ENCODE results near the gene PTOV1. TPM values are rescaled to one million over a fixed set of nuclear protein-coding genes. Genes with fewer than 3 reads are reported as not detected.
A peak's percentile ranks its signal among the peaks of the same experiment; 100 is the strongest.

The PTOV1 gene
- total and polyA plus RNA-seq, 10 of the 15 experiments (the other 5 are each of a cell fraction or from before 2014, with no cell fraction given) = 3.2 to 83.5 (median 22.3) TPM

DNA sequence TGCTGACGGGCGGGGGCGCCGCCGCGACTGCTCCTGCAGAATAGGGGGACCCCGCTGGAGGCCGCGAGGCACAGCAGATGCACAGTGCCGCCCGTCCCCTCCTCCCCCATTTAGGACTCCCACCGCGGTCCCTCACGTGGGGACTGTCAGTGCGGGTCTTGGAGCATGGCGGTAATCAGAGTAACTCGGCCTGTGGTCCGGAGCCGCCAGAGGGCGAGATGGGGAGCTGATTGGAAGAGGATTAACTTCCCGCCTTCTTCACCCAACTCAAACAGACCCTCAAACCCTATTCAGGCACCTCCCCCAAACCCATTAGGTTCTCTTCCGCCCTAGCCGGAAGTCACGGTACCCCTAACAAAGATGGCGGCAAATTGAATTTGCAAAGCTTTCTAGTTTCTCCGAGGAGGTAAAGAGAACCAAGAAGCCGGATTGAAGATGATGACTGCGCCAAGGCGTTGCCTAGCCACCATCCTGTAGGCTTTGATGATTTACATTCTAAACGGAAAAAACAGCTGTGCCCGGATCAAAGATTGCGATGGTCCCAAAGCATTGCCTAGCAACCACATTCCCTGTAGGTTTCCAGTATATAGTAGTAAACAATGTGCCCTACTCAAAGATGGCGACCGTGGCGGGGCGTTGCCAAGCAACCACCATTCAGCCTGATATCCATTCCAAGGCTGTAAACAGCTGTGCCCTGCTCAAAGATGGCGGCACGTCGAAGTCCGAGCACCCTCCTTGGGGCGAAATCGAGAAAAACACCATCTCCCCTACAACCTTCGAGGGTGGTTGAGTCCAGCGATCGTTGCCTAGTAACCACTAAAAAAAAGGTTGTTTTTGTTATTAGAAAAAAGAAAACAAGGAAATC lies 37.7 kb upstream of the PTOV1 start, which contains the start of gene FUZ:
Gene FUZ, minus strand, starts transcription at position 296 of the 865 bp plus-strand sequence. Its CDS starts 186 bp downstream, at position 110.
- in situ Hi-C loops (cut with MboI) (no loop called here), intact Hi-C loops (cut with micrococcal nuclease; ENCODE audit: unreplicated experiment) (loop anchor here (1.0 to 2.0 kb wide), 2 partner anchors 38 to 64 kb away; partner anchors contain the start of genes AKT1S1, PTOV1 and TBC1D17)
- Histone ChIP-seq H3K4me2 (ENCODE audit: control insufficient read depth, insufficient read depth) (peak within 1 kb of the TSS; percentile 88), H4K20me1 (ENCODE audit: control insufficient read depth, insufficient read depth) (no peaks in the 10 kb centered on the region), H3K27me3 (replicated peaks in 1 of 2; ENCODE audit: control insufficient read depth in 2 of 2, insufficient read depth in 2 of 2, low read length in 1 of 2) (no peaks in the 10 kb centered on the region), H2AFZ (ENCODE audit: control insufficient read depth, low read depth, low read length) (peak within 1 kb of the TSS; percentile 94), H3K27ac (ENCODE audit: control insufficient read depth, insufficient read depth) (peak within 1 kb of the TSS; percentile 69), H3K9ac (ENCODE audit: control insufficient read depth, insufficient read depth, low read length) (peak within 1 kb of the TSS; percentile 76), H3K36me3 (ENCODE audit: control insufficient read depth in 2 of 2, insufficient read depth in 2 of 2, low read length in 1 of 2) (no peaks in the 10 kb centered on the region), H3K9me3 (replicated peaks; ENCODE audit: control insufficient read depth, insufficient read depth, low read length) (no peaks in the 10 kb centered on the region), H3K4me3 (peak within 1 kb of the TSS; percentile 86), H3K79me2 (ENCODE audit: control insufficient read depth, insufficient read depth, low read length) (peaks cover 1% of the 10 kb centered on the region), H3K4me1 (ENCODE audit: control insufficient read depth, insufficient read depth, low read length) (peaks cover 7% of the 10 kb centered on the region; the same call in 1 of the 2 replicates)
- ATAC-seq (peak; percentile 75), FAIRE-seq (peak; percentile 97), DNase-seq (ENCODE audit: low read depth, low spot score) (peak; percentile 90)
- ChIA-PET CTCF (interaction anchor here (1.2 to 1.4 kb wide), 2 partner anchors 35 to 77 kb away, joined by 3 to 6 read pairs; no protein-coding TSS in a partner anchor), RAD21 (ENCODE audit: unreplicated experiment) (interaction anchor here (0.5 to 1.4 kb wide), 4 partner anchors 8 to 95 kb away, joined by 3 to 12 read pairs (median 4); partner anchors contain the start of gene PTOV1), SMC1A (ENCODE audit: uncharacterized antibody, unreplicated experiment) (interaction anchor here (1.0 to 2.3 kb wide), 6 partner anchors 30 to 137 kb away, joined by 3 to 6 read pairs (median 4); partner anchors contain the start of genes AP2A1 and ATF5), POLR2A (interaction anchor here (0.6 to 1.8 kb wide), 9 partner anchors 13 to 317 kb away, joined by 3 to 6 read pairs (median 4); partner anchors contain the start of genes AKT1S1, PTOV1, RPS11 and RRAS)
- under 1% methylated on average over 43 of the region's 45 CpGs for WGBS (ENCODE audit: insufficient coverage, insufficient replicate concordance, low lambda C conversion rate, missing lambda C conversion rate)
- BruUV-seq (replicated peaks) = no TSS peak
- TF ChIP-seq TCF12 (IDR thresholded peaks at IDR 0.05; ENCODE audit: low read depth, low read length) (peak; percentile 70; the same call in 1 of the 2 replicates), E2F4 (IDR thresholded peaks at IDR 0.05; ENCODE audit: low read depth, low read length) (peak; percentile 66), ZBED1 (IDR thresholded peaks at IDR 0.05; ENCODE audit: borderline replicate concordance) (no peak), FOXK2 (IDR thresholded peaks at IDR 0.05) (peak; percentile 93), SRF (IDR thresholded peaks at IDR 0.05; ENCODE audit: low read depth in 2 of 2, low read length in 2 of 2) (0 out of 4 replicates have a peak, but pooled peaks of 1 of the 2 experiments have one; percentile 50), NFIC (IDR thresholded peaks at IDR 0.05; ENCODE audit: low read depth, low read length) (no peak), BMI1 (IDR thresholded peaks at IDR 0.05; ENCODE audit: borderline replicate concordance) (peak; percentile 99), SPI1 (IDR thresholded peaks at IDR 0.05; ENCODE audit: borderline replicate concordance, insufficient read depth, low read depth, low read length) (no peak), ZBTB40 (IDR thresholded peaks at IDR 0.05; ENCODE audit: borderline replicate concordance) (peak; percentile 94), ZZZ3 (IDR thresholded peaks at IDR 0.05; ENCODE audit: control insufficient read depth, insufficient read length, low read depth) (no peak), CHD4 (IDR thresholded peaks at IDR 0.05) (no peak), ZNF622 (IDR thresholded peaks at IDR 0.05) (no peak), ASH2L (IDR thresholded peaks at IDR 0.05; ENCODE audit: borderline replicate concordance, low read depth) (no peak), BCL11A (IDR thresholded peaks at IDR 0.05; ENCODE audit: low read depth, low read length) (no peak), STAT1 (conservative IDR thresholded peaks at IDR 0.05) (no peak)
- TF ChIP-seq, protein P1, sequence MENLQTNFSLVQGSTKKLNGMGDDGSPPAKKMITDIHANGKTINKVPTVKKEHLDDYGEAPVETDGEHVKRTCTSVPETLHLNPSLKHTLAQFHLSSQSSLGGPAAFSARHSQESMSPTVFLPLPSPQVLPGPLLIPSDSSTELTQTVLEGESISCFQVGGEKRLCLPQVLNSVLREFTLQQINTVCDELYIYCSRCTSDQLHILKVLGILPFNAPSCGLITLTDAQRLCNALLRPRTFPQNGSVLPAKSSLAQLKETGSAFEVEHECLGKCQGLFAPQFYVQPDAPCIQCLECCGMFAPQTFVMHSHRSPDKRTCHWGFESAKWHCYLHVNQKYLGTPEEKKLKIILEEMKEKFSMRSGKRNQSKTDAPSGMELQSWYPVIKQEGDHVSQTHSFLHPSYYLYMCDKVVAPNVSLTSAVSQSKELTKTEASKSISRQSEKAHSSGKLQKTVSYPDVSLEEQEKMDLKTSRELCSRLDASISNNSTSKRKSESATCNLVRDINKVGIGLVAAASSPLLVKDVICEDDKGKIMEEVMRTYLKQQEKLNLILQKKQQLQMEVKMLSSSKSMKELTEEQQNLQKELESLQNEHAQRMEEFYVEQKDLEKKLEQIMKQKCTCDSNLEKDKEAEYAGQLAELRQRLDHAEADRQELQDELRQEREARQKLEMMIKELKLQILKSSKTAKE (IDR thresholded peaks at IDR 0.05; ENCODE audit: low read depth, poor library complexity, severe bottlenecking) = no peak

Data from GM12878 (cell line).